K562 (cell line): ENCODE data around the gene TP53I3. TPM values are rescaled to one million over a fixed set of nuclear protein-coding genes. Genes with fewer than 3 reads are reported as not detected.

Source experiments
- BCLAF1 ChIP-seq, 2 experiments: fragments of 450-650 bp in 1 of 2; IDR thresholded peaks; 2 replicates each; pipeline ENCODE4 v1.6.1; 2011 to 2017; ENCODE audit warnings: low read depth in 2 of 2, antibody characterized with exemption in 1 of 2, borderline replicate concordance in 1 of 2, low read length in 1 of 2, mild to moderate bottlenecking in 1 of 2, mixed read lengths in 1 of 2; ENCODE audit not compliant: control insufficient read depth in 1 of 2
- BRD4 ChIP-seq: fragments of 200-600 bp; sonication (generic); IDR thresholded peaks from 2 replicates; pipeline ENCODE4 v1.6.1; 2017; ENCODE audit warnings: inconsistent platforms
- FOXK2 ChIP-seq, 2 experiments: fragments of 450-650 bp; IDR thresholded peaks in 1 of 2; conservative IDR thresholded peaks in 1 of 2; 2 replicates each; pipeline ENCODE4 v1.6.1; 2016; ENCODE audit warnings: low read depth in 2 of 2, mild to moderate bottlenecking in 1 of 2
- GABPB1 ChIP-seq: sonication (generic); formaldehyde crosslinking; IDR thresholded peaks from 2 replicates; pipeline ENCODE4 v1.8.0; 2022; ENCODE audit warnings: mild to moderate bottlenecking, missing genetic modification reagents
- HMBOX1 ChIP-seq: sonication (generic); IDR thresholded peaks from 2 replicates; pipeline ENCODE4 v1.6.1; 2016
- SETDB1 ChIP-seq: IDR thresholded peaks from one replicate; pipeline ENCODE4 v1.6.1; 2012; ENCODE audit warnings: low read length, control low read depth, inconsistent platforms
- TEAD1 ChIP-seq, 2 experiments: fragments of 450-650 bp in 1 of 2; sonication (generic) in 1 of 2; formaldehyde crosslinking; IDR thresholded peaks; 2 replicates each; pipeline versions ENCODE4 v1.4.0 to v1.8.0; 2020 to 2022; ENCODE audit warnings: mild to moderate bottlenecking in 2 of 2, missing genetic modification reagents in 1 of 2
- VEZF1 ChIP-seq: fragments of 200-800 bp; sonication (Bioruptor generic); IDR thresholded peaks from 2 replicates; pipeline ENCODE4 v1.6.1; 2017; ENCODE audit warnings: missing genetic modification characterization, missing compliant biosample characterization
- ZBTB40 ChIP-seq, 2 experiments: fragments of 450-650 bp in 1 of 2; sonication (generic) in 1 of 2; formaldehyde crosslinking in 1 of 2; IDR thresholded peaks; 2 replicates each; pipeline versions ENCODE4 v1.7.1 to v1.9.0; 2016 to 2022; ENCODE audit warnings: inconsistent platforms in 1 of 2, mild to moderate bottlenecking in 1 of 2, missing genetic modification reagents in 1 of 2
- polyA plus RNA-seq, 8 experiments: library from polyadenylated mRNA; depleted of rRNA in 4 of 8; stranded (reverse) in 5 of 8; unstranded in 3 of 8; fragments of >200 nt; fragmentation: Nextera tagmentation in 2 of 8; fragmentation: Illumina TruSeq in 1 of 8; extraction: Ambion mirVana in 2 of 8; extraction: Trizol in 1 of 8; gene quantifications; 2 replicates each; pipeline versions ENCODE4 v1.2.1 to v1.2.3, GENCODE V29; 2011 to 2014; ENCODE audit warnings: inconsistent platforms in 1 of 8, missing spikeins in 1 of 8
- total RNA-seq, 7 experiments: library from RNA; depleted of rRNA in 6 of 7; stranded (reverse); fragments of >200 nt in 6 of 7; fragmentation: Illumina TruSeq in 2 of 7; extraction: Trizol in 2 of 7; gene quantifications; 2 replicates each; pipeline versions ENCODE4 v1.2.1 to v1.2.3, GENCODE V29; 2011 to 2021; ENCODE audit warnings: low replicate concordance in 1 of 7

The TP53I3 gene
- total and polyA plus RNA-seq, 9 of the 15 experiments (the other 6 are each of a cell fraction or from before 2014, with no cell fraction given): 0.65 to 9.5 (median 5.6) TPM

- TF ChIP-seq BCLAF1 (IDR thresholded peaks at IDR 0.05; ENCODE audit: borderline replicate concordance in 1 of 2, control insufficient read depth in 1 of 2, low read depth in 2 of 2, low read length in 1 of 2) (no peak), GABPB1 (CRISPR knock-in tag) (peak; percentile 94), VEZF1 (CRISPR knock-in tag) (no peak), TEAD1 (CRISPR knock-in tag; IDR thresholded peaks at IDR 0.05) (no peak), FOXK2 (conservative IDR thresholded peaks at IDR 0.05 in 1 of 2, IDR thresholded peaks at IDR 0.05 in 1 of 2; ENCODE audit: low read depth in 2 of 2) (peak; percentile 23 to 53; a peak in 1 of 4 replicates), SETDB1 (no peak), BRD4 (no peak), HMBOX1 (no peak), ZBTB40 (IDR thresholded peaks at IDR 0.05) (peak; percentile 89), ZBTB40 (CRISPR knock-in tag; IDR thresholded peaks at IDR 0.05) (no peak)
These were observed 37.5 kb downstream of the TP53I3 start, which contains the start of gene WDCP (continued) for GRCh38 chr2:24046930-24047702.
